HepG2 (cell line): ENCODE data around the gene PPP2R5C. TPM values are rescaled to one million over a fixed set of nuclear protein-coding genes. Genes with fewer than 3 reads are reported as not detected.

ENCODE experiments used
- DPF2 ChIP-seq: sonication (generic); formaldehyde crosslinking; IDR thresholded peaks from 2 replicates; pipeline ENCODE4 v1.4.0; 2020; ENCODE audit warnings: mild to moderate bottlenecking, low read depth, missing genetic modification reagents, borderline replicate concordance
- MTF2 ChIP-seq: sonication (generic); formaldehyde crosslinking; IDR thresholded peaks from 2 replicates; pipeline ENCODE4 v1.5.0; 2020; ENCODE audit warnings: missing genetic modification reagents, borderline replicate concordance
- RAD21 ChIP-seq: fragments of 450-650 bp; formaldehyde crosslinking; IDR thresholded peaks from 2 replicates; pipeline ENCODE4 v1.5.0; 2020; ENCODE audit warnings: mild to moderate bottlenecking
- RFX3 ChIP-seq: IDR thresholded peaks from 2 replicates; pipeline ENCODE4 v1.6.1; 2016; ENCODE audit warnings: missing biosample characterization, missing genetic modification reagents
- RFXANK ChIP-seq: IDR thresholded peaks from 2 replicates; pipeline ENCODE4 v1.6.1; 2016
- SETDB1 ChIP-seq: sonication (generic); formaldehyde crosslinking; IDR thresholded peaks from 2 replicates; pipeline ENCODE4 v1.5.1; 2020; ENCODE audit warnings: missing genetic modification reagents, mild to moderate bottlenecking, borderline replicate concordance
- SMYD3 ChIP-seq: sonication (generic); formaldehyde crosslinking; IDR thresholded peaks from 2 replicates; pipeline ENCODE4 v1.8.1; 2023; ENCODE audit warnings: mild to moderate bottlenecking, missing genetic modification reagents
- SRY ChIP-seq: sonication (generic); formaldehyde crosslinking; IDR thresholded peaks from 2 replicates; pipeline ENCODE4 v1.8.0; 2022; ENCODE audit warnings: mild to moderate bottlenecking, missing genetic modification reagents
- SUZ12 ChIP-seq: fragments of 150-350 bp; IDR thresholded peaks from 2 replicates; pipeline ENCODE4 v1.6.1; 2014; ENCODE audit warnings: low read depth, low read length
- SYNCRIP ChIP-seq: fragments of 200-400 bp; formaldehyde crosslinking; IDR thresholded peaks from 2 replicates; pipeline ENCODE4 v1.6.1; 2018; ENCODE audit warnings: mild to moderate bottlenecking, low read depth, low read length; ENCODE audit not compliant: insufficient read depth
- ZFP90 ChIP-seq: sonication (generic); formaldehyde crosslinking; IDR thresholded peaks from 2 replicates; pipeline ENCODE4 v1.8.0; 2022; ENCODE audit warnings: missing genetic modification reagents, mild to moderate bottlenecking, inconsistent platforms, borderline replicate concordance
- ZKSCAN5 ChIP-seq: sonication (generic); formaldehyde crosslinking; IDR thresholded peaks from 2 replicates; pipeline ENCODE4 v1.5.1; 2020; ENCODE audit warnings: mild to moderate bottlenecking, missing genetic modification reagents
- ZNF101 ChIP-seq: sonication (generic); formaldehyde crosslinking; IDR thresholded peaks from 2 replicates; pipeline ENCODE4 v1.4.0; 2020; ENCODE audit warnings: mild to moderate bottlenecking, low read depth, missing genetic modification reagents, borderline replicate concordance
- ZNF180 ChIP-seq: sonication (generic); formaldehyde crosslinking; IDR thresholded peaks from 2 replicates; pipeline ENCODE4 v1.4.0; 2020; ENCODE audit warnings: low read depth, missing genetic modification reagents, borderline replicate concordance
- ZNF331 ChIP-seq: sonication (generic); formaldehyde crosslinking; IDR thresholded peaks from 2 replicates; pipeline ENCODE4 v1.4.0; 2020; ENCODE audit warnings: missing genetic modification reagents
- ZNF335 ChIP-seq: sonication (generic); formaldehyde crosslinking; IDR thresholded peaks from 2 replicates; pipeline ENCODE4 v1.4.0; 2020; ENCODE audit warnings: missing genetic modification reagents
- ZNF367 ChIP-seq: sonication (generic); formaldehyde crosslinking; IDR thresholded peaks from 2 replicates; pipeline ENCODE4 v1.4.0; 2020; ENCODE audit warnings: missing genetic modification reagents, borderline replicate concordance
- ZNF598 ChIP-seq: sonication (generic); formaldehyde crosslinking; IDR thresholded peaks from 2 replicates; pipeline ENCODE4 v1.5.1; 2020; ENCODE audit warnings: mild to moderate bottlenecking, missing genetic modification reagents, borderline replicate concordance
- ZNF891 ChIP-seq: sonication (generic); formaldehyde crosslinking; IDR thresholded peaks from 2 replicates; pipeline ENCODE4 v1.5.0; 2020; ENCODE audit warnings: mild to moderate bottlenecking, missing genetic modification reagents
- polyA plus RNA-seq, 8 experiments: library from polyadenylated mRNA; depleted of rRNA in 3 of 8; stranded (reverse) in 7 of 8; unstranded in 1 of 8; fragments of >200 nt; fragmentation: Illumina TruSeq in 4 of 8; extraction: Trizol in 4 of 8; gene quantifications; 2 replicates each; pipeline versions ENCODE4 v1.2.1 to v1.2.3, GENCODE V29; 2011 to 2016; ENCODE audit warnings: low read depth in 4 of 8, missing spikeins in 1 of 8, mixed read lengths in 1 of 8; ENCODE audit not compliant: insufficient read depth in 1 of 8
- total RNA-seq, 5 experiments: library from RNA; depleted of rRNA; stranded (reverse); fragments of >200 nt; fragmentation: Illumina TruSeq; extraction: Trizol; gene quantifications; 2 replicates each; pipeline ENCODE4 v1.2.3, GENCODE V29; 2016; ENCODE audit warnings: low read depth in 1 of 5
- TF ChIP-seq, protein P1 (sequence below): sonication (generic); formaldehyde crosslinking; IDR thresholded peaks from 2 replicates; pipeline ENCODE4 v1.4.0; 2020; ENCODE audit warnings: missing genetic modification reagents
- TF ChIP-seq, protein P2 (sequence below): sonication (generic); formaldehyde crosslinking; IDR thresholded peaks from 2 replicates; pipeline ENCODE4 v1.4.0; 2020; ENCODE audit warnings: mild to moderate bottlenecking, missing genetic modification reagents, borderline replicate concordance
- TF ChIP-seq, protein P3 (sequence below): sonication (generic); formaldehyde crosslinking; IDR thresholded peaks from 2 replicates; pipeline ENCODE4 v1.4.0; 2020; ENCODE audit warnings: missing genetic modification reagents

Gene PPP2R5C
- total and polyA plus RNA-seq, 2 of the 13 experiments (the other 11 are each of a cell fraction or from before 2014, with no cell fraction given) = 74.3 to 78.5 TPM

DNA sequence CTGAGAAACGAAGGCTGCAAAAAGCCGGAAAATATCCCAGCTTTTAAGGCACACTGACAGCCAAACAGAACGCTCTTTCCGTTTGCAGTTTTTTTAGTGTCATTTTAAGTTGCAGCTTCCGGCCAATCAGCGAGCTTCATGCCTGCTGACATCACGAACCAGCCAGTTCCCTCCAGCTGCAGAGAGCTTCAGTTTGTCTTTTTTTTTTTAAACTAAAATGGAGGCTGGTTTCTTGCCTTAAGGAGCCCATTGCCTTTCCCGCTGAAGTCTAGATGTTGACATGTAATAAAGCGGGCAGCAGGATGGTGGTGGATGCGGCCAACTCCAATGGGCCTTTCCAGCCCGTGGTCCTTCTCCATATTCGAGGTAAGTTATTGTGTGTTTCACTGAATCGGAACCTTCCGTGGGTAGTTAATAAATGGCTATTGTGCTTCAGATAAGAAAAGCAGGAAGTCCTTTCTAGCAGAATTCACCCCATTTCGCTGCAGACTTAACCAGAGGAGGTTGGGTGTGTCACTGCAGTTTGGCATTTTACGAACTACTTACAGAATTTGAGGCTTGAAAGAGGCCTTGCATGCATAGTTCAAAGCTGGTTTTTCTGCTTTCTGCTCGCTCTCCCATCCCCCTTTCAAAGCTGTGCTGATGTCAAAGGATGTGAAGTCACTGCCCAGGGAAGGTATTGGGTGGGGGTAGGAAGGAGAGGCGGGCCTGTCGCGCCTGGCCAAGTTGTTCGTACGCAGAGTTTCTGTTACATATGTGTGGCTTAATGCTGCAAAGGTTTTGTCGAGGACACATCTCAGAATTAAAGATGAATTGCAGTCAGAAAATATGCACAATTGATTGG, 48.4 kb downstream of the PPP2R5C start (continued):
- TF ChIP-seq MTF2 (CRISPR knock-in tag) = no peak
- TF ChIP-seq RAD21 (CRISPR knock-in tag) = no peak
- TF ChIP-seq SETDB1 (CRISPR knock-in tag) = no peak
- TF ChIP-seq, protein P1, sequence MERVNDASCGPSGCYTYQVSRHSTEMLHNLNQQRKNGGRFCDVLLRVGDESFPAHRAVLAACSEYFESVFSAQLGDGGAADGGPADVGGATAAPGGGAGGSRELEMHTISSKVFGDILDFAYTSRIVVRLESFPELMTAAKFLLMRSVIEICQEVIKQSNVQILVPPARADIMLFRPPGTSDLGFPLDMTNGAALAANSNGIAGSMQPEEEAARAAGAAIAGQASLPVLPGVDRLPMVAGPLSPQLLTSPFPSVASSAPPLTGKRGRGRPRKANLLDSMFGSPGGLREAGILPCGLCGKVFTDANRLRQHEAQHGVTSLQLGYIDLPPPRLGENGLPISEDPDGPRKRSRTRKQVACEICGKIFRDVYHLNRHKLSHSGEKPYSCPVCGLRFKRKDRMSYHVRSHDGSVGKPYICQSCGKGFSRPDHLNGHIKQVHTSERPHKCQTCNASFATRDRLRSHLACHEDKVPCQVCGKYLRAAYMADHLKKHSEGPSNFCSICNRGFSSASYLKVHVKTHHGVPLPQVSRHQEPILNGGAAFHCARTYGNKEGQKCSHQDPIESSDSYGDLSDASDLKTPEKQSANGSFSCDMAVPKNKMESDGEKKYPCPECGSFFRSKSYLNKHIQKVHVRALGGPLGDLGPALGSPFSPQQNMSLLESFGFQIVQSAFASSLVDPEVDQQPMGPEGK (CRISPR knock-in tag) = peak; percentile 76
- no peak for TF ChIP-seq SUZ12
- TF ChIP-seq ZNF598 (CRISPR knock-in tag) = 0 out of 2 replicates have a peak, but pooled peaks have one; percentile 23
- no peak for TF ChIP-seq ZNF367
- TF ChIP-seq ZFP90 (CRISPR knock-in tag) = no peak
- peak; percentile 72; the same call in 1 of the 2 replicates for TF ChIP-seq RFXANK (CRISPR knock-in tag)
- TF ChIP-seq ZNF335 (CRISPR knock-in tag) = peak; percentile 50; the same call in 1 of the 2 replicates
- TF ChIP-seq, protein P2, sequence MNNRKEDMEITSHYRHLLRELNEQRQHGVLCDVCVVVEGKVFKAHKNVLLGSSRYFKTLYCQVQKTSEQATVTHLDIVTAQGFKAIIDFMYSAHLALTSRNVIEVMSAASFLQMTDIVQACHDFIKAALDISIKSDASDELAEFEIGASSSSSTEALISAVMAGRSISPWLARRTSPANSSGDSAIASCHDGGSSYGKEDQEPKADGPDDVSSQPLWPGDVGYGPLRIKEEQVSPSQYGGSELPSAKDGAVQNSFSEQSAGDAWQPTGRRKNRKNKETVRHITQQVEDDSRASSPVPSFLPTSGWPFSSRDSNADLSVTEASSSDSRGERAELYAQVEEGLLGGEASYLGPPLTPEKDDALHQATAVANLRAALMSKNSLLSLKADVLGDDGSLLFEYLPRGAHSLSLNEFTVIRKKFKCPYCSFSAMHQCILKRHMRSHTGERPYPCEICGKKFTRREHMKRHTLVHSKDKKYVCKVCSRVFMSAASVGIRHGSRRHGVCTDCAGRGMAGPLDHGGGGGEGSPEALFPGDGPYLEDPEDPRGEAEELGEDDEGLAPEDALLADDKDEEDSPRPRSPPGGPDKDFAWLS (CRISPR knock-in tag) = no peak
- no peak for TF ChIP-seq SYNCRIP
- TF ChIP-seq, protein P3, sequence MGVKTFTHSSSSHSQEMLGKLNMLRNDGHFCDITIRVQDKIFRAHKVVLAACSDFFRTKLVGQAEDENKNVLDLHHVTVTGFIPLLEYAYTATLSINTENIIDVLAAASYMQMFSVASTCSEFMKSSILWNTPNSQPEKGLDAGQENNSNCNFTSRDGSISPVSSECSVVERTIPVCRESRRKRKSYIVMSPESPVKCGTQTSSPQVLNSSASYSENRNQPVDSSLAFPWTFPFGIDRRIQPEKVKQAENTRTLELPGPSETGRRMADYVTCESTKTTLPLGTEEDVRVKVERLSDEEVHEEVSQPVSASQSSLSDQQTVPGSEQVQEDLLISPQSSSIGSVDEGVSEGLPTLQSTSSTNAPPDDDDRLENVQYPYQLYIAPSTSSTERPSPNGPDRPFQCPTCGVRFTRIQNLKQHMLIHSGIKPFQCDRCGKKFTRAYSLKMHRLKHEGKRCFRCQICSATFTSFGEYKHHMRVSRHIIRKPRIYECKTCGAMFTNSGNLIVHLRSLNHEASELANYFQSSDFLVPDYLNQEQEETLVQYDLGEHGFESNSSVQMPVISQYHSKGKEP (CRISPR knock-in tag) = 0 out of 2 replicates have a peak, but pooled peaks have one; percentile 17
- peak; percentile 66; the same call in 1 of the 2 replicates for TF ChIP-seq ZNF331
- no peak for TF ChIP-seq ZNF101 (CRISPR knock-in tag)
- no peak for TF ChIP-seq RFX3
- TF ChIP-seq SRY (CRISPR knock-in tag) = no peak
- TF ChIP-seq DPF2 (CRISPR knock-in tag) = no peak
- no peak for TF ChIP-seq ZNF891
- TF ChIP-seq ZNF180 = no peak
- no peak for TF ChIP-seq ZKSCAN5 (CRISPR knock-in tag)
- TF ChIP-seq SMYD3 (CRISPR knock-in tag) = peak; percentile 77; the same call in 1 of the 2 replicates
